ENCODE data around the gene UTS2R.

UTS2R gene

GRCh38 chr17:82400206-82400605 is 28.6 kb downstream of the UTS2R start (continued):
- no peak for TF ChIP-seq ZFP41 (tag by site-specific recombination; IDR thresholded peaks at IDR 0.05; ENCODE audit: borderline replicate concordance)
- no peak for TF ChIP-seq ZSCAN30 (tag by site-specific recombination; IDR thresholded peaks at IDR 0.05)
- no peak for TF ChIP-seq ZNF701 (tag by site-specific recombination; IDR thresholded peaks at IDR 0.05)
- TF ChIP-seq ZBTB21 (tag by site-specific recombination; IDR thresholded peaks at IDR 0.05), result no peak
- TF ChIP-seq PRDM10 (tag by site-specific recombination; IDR thresholded peaks at IDR 0.05), result no peak
- TF ChIP-seq HOXA7 (CRISPR knock-in tag; IDR thresholded peaks at IDR 0.05; ENCODE audit: borderline replicate concordance), result no peak
- TF ChIP-seq OVOL3 (tag by site-specific recombination; IDR thresholded peaks at IDR 0.05), result no peak
- no peak for TF ChIP-seq ZNF24 (tag by site-specific recombination; IDR thresholded peaks at IDR 0.05)

GRCh38 chr17:82400830-82401229 is 29.3 kb downstream of the UTS2R start:
- Histone ChIP-seq H3K9me3 (ENCODE audit: control insufficient read depth, insufficient read depth, low read depth, low read length) (no peaks in the 10 kb centered on the region), H3K4me1 (ENCODE audit: control insufficient read depth, insufficient read depth, low read length) (no peaks in the 10 kb centered on the region), H3K4me3 (ENCODE audit: low read depth, low read length) (no peak overlapping the region), H3K27ac (ENCODE audit: extremely low read depth, low read depth, low read length) (no peak overlapping the region), H3K36me3 (ENCODE audit: control insufficient read depth in 2 of 2, insufficient read depth in 1 of 2, low read length in 2 of 2) (peaks cover 8 to 26% of the 10 kb centered on the region in 2 experiments; a peak in 2 of 3 replicates)
- ChIA-PET CTCF (no interaction called here), POLR2A (no interaction called here)
- TF ChIP-seq KLF7 (tag by site-specific recombination; IDR thresholded peaks at IDR 0.05; ENCODE audit: borderline replicate concordance), result no peak
- no peak for TF ChIP-seq ZNF707 (tag by site-specific recombination; IDR thresholded peaks at IDR 0.05)
- no peak for TF ChIP-seq FEZF1 (tag by site-specific recombination; IDR thresholded peaks at IDR 0.05)
- TF ChIP-seq KLF10 (tag by site-specific recombination; IDR thresholded peaks at IDR 0.05), result no peak
- no peak for TF ChIP-seq ZNF610 (tag by site-specific recombination; IDR thresholded peaks at IDR 0.05; ENCODE audit: borderline replicate concordance)

GRCh38 chr17:82402865-82403264 is 31.3 kb downstream of the UTS2R start:
- CTCF ChIA-PET, result interaction anchor here (1.3 kb wide), 1 partner anchor 15 kb away, joined by 4 read pairs; no protein-coding TSS in a partner anchor
- POLR2A ChIA-PET, result no interaction called here
- H3K4me3 ChIP-seq (ENCODE audit: low read depth, low read length), result no peak overlapping the region
- H3K9me3 ChIP-seq (ENCODE audit: control insufficient read depth, insufficient read depth, low read depth, low read length), result no peaks in the 10 kb centered on the region
- no peaks in the 10 kb centered on the region for H3K4me1 ChIP-seq (ENCODE audit: control insufficient read depth, insufficient read depth, low read length)
- H3K36me3 ChIP-seq (ENCODE audit: control insufficient read depth in 2 of 2, insufficient read depth in 1 of 2, low read length in 2 of 2), result peaks cover 8 to 30% of the 10 kb centered on the region in 2 experiments; a peak in 2 of 3 replicates
- TF ChIP-seq ZNF324 (tag by site-specific recombination; IDR thresholded peaks at IDR 0.05) (no peak), ZNF169 (tag by site-specific recombination; IDR thresholded peaks at IDR 0.05) (no peak), GLI2 (tag by site-specific recombination; IDR thresholded peaks at IDR 0.05; ENCODE audit: borderline replicate concordance, low read depth) (no peak), ZNF530 (tag by site-specific recombination; IDR thresholded peaks at IDR 0.05; ENCODE audit: low read depth) (no peak), PRDM1 (tag by site-specific recombination; IDR thresholded peaks at IDR 0.05) (no peak), ZNF768 (tag by site-specific recombination; IDR thresholded peaks at IDR 0.05) (no peak), ZNF394 (tag by site-specific recombination; IDR thresholded peaks at IDR 0.05; ENCODE audit: borderline replicate concordance) (no peak), PRDM6 (tag by site-specific recombination; IDR thresholded peaks at IDR 0.05) (no peak), MZF1 (tag by site-specific recombination; IDR thresholded peaks at IDR 0.05; ENCODE audit: borderline replicate concordance) (no peak), ZNF660 (tag by site-specific recombination; IDR thresholded peaks at IDR 0.05) (no peak), HIC1 (tag by site-specific recombination; IDR thresholded peaks at IDR 0.05) (no peak)
- H3K27ac ChIP-seq (ENCODE audit: extremely low read depth, low read depth, low read length), result no peak overlapping the region
